Smooth muscle cell (in vitro differentiated cells): ENCODE data around the gene SULF2. TPM values are rescaled to one million over a fixed set of nuclear protein-coding genes. Genes with fewer than 3 reads are reported as not detected.

Experiments used
- DNase-seq: peaks from one replicate; lab custom pipeline; 2025; ENCODE audit not compliant: unreplicated experiment; lab: John Stamatoyannopoulos, UW
- H2AFZ ChIP-seq: fragments of 200-600 bp; sonication (generic); 2 replicates; pipeline ENCODE4 v1.6.0; 2016; ENCODE audit warnings: antibody characterized with exemption, low read depth, mild to moderate bottlenecking
- H3F3A ChIP-seq: fragments of 200-600 bp; sonication (generic); 2 replicates; pipeline ENCODE4 v1.6.0; 2017; ENCODE audit warnings: antibody characterized with exemption, low read depth
- H3K27ac ChIP-seq: fragments of 200-600 bp; sonication (generic); 2 replicates; pipeline ENCODE4 v1.5.1; 2016; ENCODE audit warnings: low read depth, mild to moderate bottlenecking
- H3K27me3 ChIP-seq: fragments of 200-600 bp; sonication (generic); 2 replicates; pipeline ENCODE4 v1.6.1; 2016; ENCODE audit warnings: low read depth, mild to moderate bottlenecking
- H3K36me3 ChIP-seq: fragments of 200-600 bp; sonication (generic); 2 replicates; pipeline ENCODE4 v1.5.1; 2016; ENCODE audit warnings: low read depth
- H3K4me1 ChIP-seq: fragments of 200-600 bp; sonication (generic); 2 replicates; pipeline ENCODE4 v1.5.1; 2016; ENCODE audit warnings: low read depth
- H3K4me2 ChIP-seq: fragments of 200-600 bp; sonication (generic); 2 replicates; pipeline ENCODE4 v1.6.0; 2016; ENCODE audit warnings: mild to moderate bottlenecking
- H3K4me3 ChIP-seq: fragments of 200-600 bp; sonication (generic); 2 replicates; pipeline ENCODE4 v1.5.1; 2016; ENCODE audit warnings: mild to moderate bottlenecking
- H3K79me2 ChIP-seq: fragments of 200-600 bp; sonication (generic); 2 replicates; pipeline ENCODE4 v1.6.0; 2016; ENCODE audit warnings: low read depth, mild to moderate bottlenecking
- H3K9ac ChIP-seq: fragments of 200-600 bp; sonication (generic); 2 replicates; pipeline ENCODE4 v1.6.0; 2016; ENCODE audit warnings: low read depth
- H3K9me3 ChIP-seq: fragments of 200-600 bp; sonication (generic); replicated peaks from 2 replicates; pipeline ENCODE4 v1.5.1; 2016; ENCODE audit warnings: low read depth
- H4K20me1 ChIP-seq: fragments of 200-600 bp; sonication (generic); 2 replicates; pipeline ENCODE4 v1.6.0; 2016; ENCODE audit warnings: low read depth
- CTCF ChIP-seq: fragments of 200-600 bp; sonication (generic); IDR thresholded peaks from 2 replicates; pipeline ENCODE4 v1.5.1; 2017; ENCODE audit warnings: borderline replicate concordance, mild to moderate bottlenecking, antibody characterized with exemption; ENCODE audit not compliant: insufficient read depth, poor library complexity, severe bottlenecking
- WGBS: methylation state at CpG from one replicate; pipeline ENCODE4 v1.1.7; 2016; ENCODE audit warnings: low lambda C conversion rate; 5-methylcytosine and 5-hydroxymethylcytosine counted together
- polyA plus RNA-seq: library from polyadenylated mRNA; unstranded; fragments of >200 nt; fragmentation: Nextera tagmentation; extraction: Ambion mirVana; gene quantifications from 2 replicates; pipeline ENCODE4 v1.2.1, GENCODE V29; 2016
- total RNA-seq: library from RNA; depleted of rRNA; stranded (reverse); fragments of >200 nt; gene quantifications from 2 replicates; pipeline ENCODE4 v1.2.3, GENCODE V29; 2014

The SULF2 gene
- total and polyA plus RNA-seq, 2 experiments from 2014 or later: 109 to 144 TPM

- DNase-seq: no peak
- no peak for TF ChIP-seq CTCF
- no peak overlapping the region for H3K27ac ChIP-seq
- H3K4me1 ChIP-seq: peaks cover 13% of the 10 kb centered on the region
- H4K20me1 ChIP-seq: no peaks in the 10 kb centered on the region
- H3K36me3 ChIP-seq: peaks cover 14% of the 10 kb centered on the region
- no peak overlapping the region for H3K9ac ChIP-seq
- no peak overlapping the region for H3K4me3 ChIP-seq
- H3K9me3 ChIP-seq: no peaks in the 10 kb centered on the region
- peaks cover 17% of the 10 kb centered on the region for H3F3A ChIP-seq
- no peaks in the 10 kb centered on the region for H3K79me2 ChIP-seq
- H3K27me3 ChIP-seq: no peaks in the 10 kb centered on the region
- H2AFZ ChIP-seq: no peak overlapping the region
- H3K4me2 ChIP-seq: no peak overlapping the region
Measured at GRCh38 chr20:47655635-47656034, 129.6 kb downstream of the SULF2 start.

- Histone ChIP-seq H3K79me2 (no peaks in the 10 kb centered on the region), H3K4me2 (no peak overlapping the region), H3K27me3 (no peaks in the 10 kb centered on the region), H3K9me3 (no peaks in the 10 kb centered on the region), H3K36me3 (peaks cover 14% of the 10 kb centered on the region), H4K20me1 (no peaks in the 10 kb centered on the region), H3K4me3 (no peak overlapping the region), H3K9ac (no peak overlapping the region), H3K4me1 (peaks cover 13% of the 10 kb centered on the region), H3K27ac (no peak overlapping the region), H3F3A (peaks cover 18% of the 10 kb centered on the region), H2AFZ (no peak overlapping the region)
- no peak for TF ChIP-seq CTCF
- DNase-seq: no peak
- WGBS: 84% methylated on average over 1 of the region's 1 CpG
Measured at GRCh38 chr20:47654370-47654769, 130.9 kb downstream of the SULF2 start.

GRCh38 chr20:47653869-47654268 is 131.4 kb downstream of the SULF2 start:
- no peak for DNase-seq
- no peak for TF ChIP-seq CTCF
- Histone ChIP-seq H3K79me2 (no peaks in the 10 kb centered on the region), H3K4me1 (peaks cover 13% of the 10 kb centered on the region), H3K9me3 (no peaks in the 10 kb centered on the region), H2AFZ (no peak overlapping the region), H3K9ac (no peak overlapping the region), H3F3A (peaks cover 18% of the 10 kb centered on the region), H3K36me3 (peaks cover 14% of the 10 kb centered on the region), H3K4me2 (no peak overlapping the region), H4K20me1 (no peaks in the 10 kb centered on the region), H3K27ac (no peak overlapping the region), H3K4me3 (no peak overlapping the region), H3K27me3 (no peaks in the 10 kb centered on the region)
- 79% methylated on average over 2 of the region's 2 CpGs for WGBS

GRCh38 chr20:47652794-47653193 is 132.5 kb downstream of the SULF2 start:
- H3K9me3 ChIP-seq: no peaks in the 10 kb centered on the region
- H3K4me1 ChIP-seq: peaks cover 13% of the 10 kb centered on the region
- peaks cover 16% of the 10 kb centered on the region for H3F3A ChIP-seq
- no peaks in the 10 kb centered on the region for H3K27me3 ChIP-seq
- 94% methylated on average over 2 of the region's 2 CpGs for WGBS
- H2AFZ ChIP-seq: no peak overlapping the region
- no peak for TF ChIP-seq CTCF
- H3K4me3 ChIP-seq: no peak overlapping the region
- peaks cover 14% of the 10 kb centered on the region for H3K36me3 ChIP-seq
- DNase-seq: no peak
- H3K4me2 ChIP-seq: no peak overlapping the region
- no peaks in the 10 kb centered on the region for H3K79me2 ChIP-seq
- no peak overlapping the region for H3K27ac ChIP-seq
- H4K20me1 ChIP-seq: no peaks in the 10 kb centered on the region
- H3K9ac ChIP-seq: no peak overlapping the region
